GM19372 (cell line): ENCODE data around the gene RNF208.
"Not testable (repeated sequence)": the region's sequence is repeated elsewhere in the genome, so short reads cannot be mapped to it uniquely, and the experiment has no call there.

ENCODE experiments used
- ATAC-seq: cut with Tn5 transposase; IDR thresholded peaks from one replicate; pipeline ENCODE4 v1.9.1; 2021; ENCODE audit warnings: mild to moderate bottlenecking, low read depth, moderate library complexity; ENCODE audit not compliant: unreplicated experiment

RNF208 gene, protein sequence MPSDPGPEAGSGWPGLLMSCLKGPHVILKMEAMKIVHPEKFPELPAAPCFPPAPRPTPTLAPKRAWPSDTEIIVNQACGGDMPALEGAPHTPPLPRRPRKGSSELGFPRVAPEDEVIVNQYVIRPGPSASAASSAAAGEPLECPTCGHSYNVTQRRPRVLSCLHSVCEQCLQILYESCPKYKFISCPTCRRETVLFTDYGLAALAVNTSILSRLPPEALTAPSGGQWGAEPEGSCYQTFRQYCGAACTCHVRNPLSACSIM

GRCh38 chr9:137222190-137223077 is at the start of gene RNF208:
Gene RNF208, minus strand, starts transcription at chr9:137222240. Its CDS starts 1,028 bp downstream, at chr9:137221212.
- ATAC-seq: no peak

- ATAC-seq: no peak
Observed at GRCh38 chr9:137271696-137272076, 49.6 kb upstream of the RNF208 start.

- ATAC-seq: no peak
Observed at GRCh38 chr9:137270929-137271695, 49.1 kb upstream of the RNF208 start.

GRCh38 chr9:137269231-137269772 is 47.3 kb upstream of the RNF208 start:
- no peak for ATAC-seq

DNA sequence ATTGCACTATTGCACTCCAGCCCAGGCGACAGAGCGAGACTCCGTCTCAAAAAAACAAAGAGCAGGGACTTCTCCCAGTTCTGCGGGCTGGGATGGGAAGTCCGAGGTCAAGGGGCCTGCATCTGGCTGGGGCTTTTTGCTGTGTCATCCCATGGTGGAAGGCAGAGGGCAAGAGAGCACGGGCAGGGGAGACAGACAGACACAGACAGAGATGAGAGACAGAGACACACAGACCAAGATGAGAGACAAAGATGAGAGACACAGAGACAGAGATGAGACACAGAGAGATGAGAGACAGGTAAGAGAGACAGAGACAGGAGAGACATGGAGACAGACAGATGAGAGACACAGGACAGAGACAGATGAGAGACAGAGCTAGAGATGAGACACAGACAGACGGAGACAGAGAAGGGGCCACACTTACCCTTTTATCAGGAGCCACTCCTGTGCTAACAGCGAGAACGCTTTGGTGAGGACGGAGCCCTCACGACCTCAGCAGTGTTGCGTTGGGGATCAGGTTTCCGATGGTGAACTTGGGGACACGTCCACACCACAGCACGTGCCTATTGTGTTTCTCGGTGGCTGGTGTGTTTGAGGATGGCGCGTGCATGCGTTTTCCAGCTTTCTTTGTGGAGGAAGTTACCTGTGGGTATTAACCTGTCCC is 46.6 kb upstream of the RNF208 start:
- ATAC-seq: no peak

DNA sequence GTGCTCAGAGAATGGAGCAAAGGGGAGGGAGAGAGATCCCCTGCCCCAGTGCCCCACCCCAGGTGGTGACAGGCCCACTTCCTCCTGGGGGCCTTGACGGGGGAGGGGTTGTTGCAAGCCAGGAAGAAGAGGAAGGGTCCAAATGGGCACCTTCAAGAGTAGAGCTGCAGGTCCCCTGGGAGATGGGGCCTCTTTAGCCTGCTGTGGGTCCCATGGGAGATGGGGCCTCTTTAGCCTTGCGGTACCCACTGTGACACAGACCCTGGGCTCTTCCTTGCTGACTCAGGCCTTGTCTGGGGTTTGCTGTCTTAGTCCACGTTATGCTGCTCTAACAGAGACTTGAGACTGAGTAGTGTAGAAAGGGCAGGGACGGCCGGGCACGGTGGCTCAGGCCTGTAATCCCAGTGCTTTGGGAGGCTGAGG is 45.9 kb upstream of the RNF208 start:
- no peak for ATAC-seq

GRCh38 chr9:137266585-137267453 is 44.8 kb upstream of the RNF208 start:
- no peak for ATAC-seq

- ATAC-seq: no peak
Observed at GRCh38 chr9:137266162-137266527, 44.1 kb upstream of the RNF208 start.

DNA sequence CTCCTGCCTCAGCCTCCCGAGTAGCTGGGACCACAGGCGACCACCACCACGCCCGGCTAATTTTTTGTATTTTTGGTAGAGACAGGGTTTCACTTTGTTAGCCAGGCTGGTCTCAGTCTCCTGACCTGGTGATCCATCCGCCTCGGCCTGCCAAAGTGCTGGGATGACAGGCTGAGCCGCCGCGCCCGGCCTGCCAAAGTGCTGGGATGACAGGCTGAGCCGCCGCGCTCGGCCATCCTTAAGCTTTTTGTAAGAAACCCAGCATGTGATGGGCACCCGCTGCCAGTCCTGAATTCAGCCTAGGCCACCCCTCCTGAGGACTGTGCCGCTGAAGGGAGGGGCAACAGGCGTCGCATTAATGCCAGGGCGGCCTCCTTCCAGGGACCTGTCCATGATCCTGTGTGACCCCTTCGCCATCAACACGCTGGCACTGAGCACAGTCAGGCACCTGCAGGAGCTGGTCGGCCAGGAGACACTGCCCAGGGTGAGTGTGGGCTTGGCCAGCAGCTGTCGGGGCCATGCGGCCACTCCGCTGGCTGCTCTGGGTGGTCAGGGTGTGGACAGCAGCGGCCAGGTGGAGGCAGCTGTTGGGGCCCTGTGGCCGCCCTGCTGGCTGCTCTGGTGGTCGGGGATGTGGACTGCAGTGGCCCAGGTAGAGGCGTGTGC is 43.6 kb upstream of the RNF208 start:
- ATAC-seq: no peak

GRCh38 chr9:137264067-137264466 is 42.0 kb upstream of the RNF208 start:
- ATAC-seq: no peak

- ATAC-seq: no peak
Observed at GRCh38 chr9:137263506-137263905, 41.5 kb upstream of the RNF208 start.

DNA sequence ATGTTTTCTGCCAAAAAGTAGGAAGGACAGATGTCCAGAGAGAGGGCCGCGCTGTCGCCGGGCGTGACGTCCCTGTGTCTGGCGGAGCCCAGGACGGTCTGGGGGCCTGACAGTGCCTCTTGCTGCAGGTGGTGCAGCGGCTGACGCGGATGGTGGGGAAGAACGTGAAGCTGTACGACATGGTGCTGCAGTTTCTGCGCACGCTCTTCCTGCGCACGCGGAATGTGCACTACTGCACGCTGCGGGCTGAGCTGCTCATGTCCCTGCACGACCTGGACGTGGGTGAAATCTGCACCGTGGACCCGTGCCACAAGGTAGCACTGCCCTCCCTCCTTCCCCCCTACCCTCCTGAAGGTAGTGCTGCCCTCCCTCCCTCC is 40.9 kb upstream of the RNF208 start:
- ATAC-seq: no peak

- not testable (repeated sequence) for ATAC-seq
Observed at GRCh38 chr9:137262173-137262908, 40.3 kb upstream of the RNF208 start.

GRCh38 chr9:137256856-137257255 is 34.8 kb upstream of the RNF208 start:
- ATAC-seq: no peak

GRCh38 chr9:137256362-137256761 is 34.3 kb upstream of the RNF208 start:
- no peak for ATAC-seq

GRCh38 chr9:137255448-137256114 is 33.5 kb upstream of the RNF208 start:
- peak; percentile 24 for ATAC-seq

- ATAC-seq: peak; percentile 80
Observed at GRCh38 chr9:137254624-137255447, 32.8 kb upstream of the RNF208 start, which contains the start of gene NELFB. Gene NELFB, plus strand, starts transcription at chr9:137255327.
